GM12878 (cell line): ENCODE results near the gene TMPRSS9. TPM values are rescaled to one million over a fixed set of nuclear protein-coding genes. Genes with fewer than 3 reads are reported as not detected.

Source experiments
- ATAC-seq: fragments of 200-7000 bp; cut with Tn5 transposase; 3 replicates; pipeline ENCODE4 v1.9.1; 2020; ENCODE audit warnings: mild to moderate bottlenecking, moderate library complexity
- BruUV-seq: library from RNA; stranded (reverse); fragments of 400-500 nt; replicated peaks from 2 replicates; lab custom pipeline; 2021; lab: Mats Ljungman, UMichigan
- CTCF ChIA-PET: fragments of 300-600 bp; sonication (Branson Sonifier 250); formaldehyde crosslinking; extraction: SDS; loops from one replicate; lab custom pipeline; 2021; ENCODE audit warnings: inconsistent platforms; lab: Yijun Ruan, JAX
- POLR2A ChIA-PET: fragments of 350-600 bp; formaldehyde crosslinking; extraction: SDS; loops from one replicate; lab custom pipeline; 2021; ENCODE audit warnings: inconsistent platforms; lab: Charles Lee
- RAD21 ChIA-PET: fragments of 300-600 bp; sonication (Branson Sonifier 250); formaldehyde crosslinking; loops from one replicate; lab custom pipeline; 2023; ENCODE audit warnings: antibody characterized with exemption; ENCODE audit not compliant: unreplicated experiment; lab: Charles Lee
- SMC1A ChIA-PET: fragments of 300-600 bp; sonication (Branson Sonifier 250); formaldehyde crosslinking; loops from one replicate; lab custom pipeline; 2023; ENCODE audit not compliant: unreplicated experiment, uncharacterized antibody; lab: Charles Lee
- DNase-seq: peaks from one replicate; pipeline ENCODE4 v3.0.0-alpha.2; 2011; ENCODE audit warnings: low read depth, low spot score
- FAIRE-seq: peaks from 3 replicates; lab custom pipeline; 2011; peaks lifted over from hg19 to GRCh38; lab: Jason Lieb, UNC
- H2AFZ ChIP-seq: 2 replicates; pipeline ENCODE4 v1.6.0; 2011; ENCODE audit warnings: low read depth, low read length, control low read depth; ENCODE audit not compliant: control insufficient read depth
- H3K27ac ChIP-seq: 2 replicates; pipeline ENCODE4 v1.5.1; 2011; ENCODE audit warnings: control low read depth; ENCODE audit not compliant: control insufficient read depth, insufficient read depth
- H3K27me3 ChIP-seq, 2 experiments: replicated peaks in 1 of 2; 2 replicates each; pipeline versions ENCODE4 v1.6.0 to v1.6.1; 2011; ENCODE audit warnings: low read length in 1 of 2; ENCODE audit not compliant: control insufficient read depth in 2 of 2, insufficient read depth in 2 of 2
- H3K36me3 ChIP-seq, 2 experiments: 2 replicates each; pipeline ENCODE4 v1.5.1; 2011; ENCODE audit warnings: low read length in 1 of 2; ENCODE audit not compliant: control insufficient read depth in 2 of 2, insufficient read depth in 2 of 2
- H3K4me1 ChIP-seq: 2 replicates; pipeline ENCODE4 v1.6.1; 2011; ENCODE audit warnings: mild to moderate bottlenecking, low read length, moderate library complexity, mixed read lengths; ENCODE audit not compliant: control insufficient read depth, insufficient read depth
- H3K4me2 ChIP-seq: 2 replicates; pipeline ENCODE4 v1.6.0; 2011; ENCODE audit warnings: control low read depth; ENCODE audit not compliant: control insufficient read depth, insufficient read depth
- H3K4me3 ChIP-seq: fragments of 200-600 bp; sonication (generic); 2 replicates; pipeline ENCODE4 v1.5.1; 2016
- H3K79me2 ChIP-seq: 2 replicates; pipeline ENCODE4 v1.6.0; 2011; ENCODE audit warnings: low read length; ENCODE audit not compliant: control insufficient read depth, insufficient read depth
- H3K9ac ChIP-seq: 2 replicates; pipeline ENCODE4 v1.8.0; 2011; ENCODE audit warnings: low read length, control low read depth, mixed read lengths; ENCODE audit not compliant: control insufficient read depth, insufficient read depth
- H3K9me3 ChIP-seq: replicated peaks from 3 replicates; pipeline ENCODE4 v1.5.1; 2011; ENCODE audit warnings: mild to moderate bottlenecking, low read length; ENCODE audit not compliant: control insufficient read depth, insufficient read depth
- H4K20me1 ChIP-seq: 2 replicates; pipeline ENCODE4 v1.6.0; 2011; ENCODE audit not compliant: control insufficient read depth, insufficient read depth
- BRCA1 ChIP-seq: IDR thresholded peaks from 2 replicates; pipeline ENCODE4 v1.6.1; 2011; ENCODE audit warnings: low read depth, low read length, improper control_type of control experiment
- EED ChIP-seq: sonication (generic); IDR thresholded peaks from 2 replicates; pipeline ENCODE4 v1.6.1; 2016; ENCODE audit warnings: antibody characterized with exemption, low read depth
- FOXK2 ChIP-seq: fragments of 450-650 bp; IDR thresholded peaks from 2 replicates; pipeline ENCODE4 v1.6.1; 2017; ENCODE audit warnings: mild to moderate bottlenecking, moderate library complexity
- JUNB ChIP-seq: IDR thresholded peaks from 2 replicates; pipeline ENCODE4 v1.6.1; 2016; ENCODE audit warnings: antibody characterized with exemption, mild to moderate bottlenecking
- JUND ChIP-seq: IDR thresholded peaks from 2 replicates; pipeline ENCODE4 v1.6.1; 2012; ENCODE audit warnings: low read depth, mild to moderate bottlenecking, low read length, improper control_type of control experiment, moderate library complexity
- SMAD5 ChIP-seq: IDR thresholded peaks from 2 replicates; pipeline ENCODE4 v1.6.1; 2016; ENCODE audit warnings: antibody characterized with exemption, low read depth
- TCF12 ChIP-seq: IDR thresholded peaks from 2 replicates; pipeline ENCODE4 v1.6.1; 2011; ENCODE audit warnings: low read depth, mild to moderate bottlenecking, low read length
- WGBS: methylation state at CpG from one replicate; pipeline ENCODE4 v1.1.6; 2016; ENCODE audit warnings: low lambda C conversion rate; ENCODE audit not compliant: insufficient replicate concordance, insufficient coverage; ENCODE audit errors: missing lambda C conversion rate; 5-methylcytosine and 5-hydroxymethylcytosine counted together
- in situ Hi-C: fragments of 300-500 bp; cut with MboI; formaldehyde crosslinking; loops from 9 replicates; pipeline ENCODE4 v1.14.3; 2018; ENCODE audit warnings: mixed read lengths
- intact Hi-C: fragments of 100-400 bp; cut with micrococcal nuclease; formaldehyde crosslinking; loops from one replicate; pipeline ENCODE4 v1.14.2; 2022; ENCODE audit not compliant: unreplicated experiment
- polyA plus RNA-seq, 11 experiments: library from polyadenylated mRNA; depleted of rRNA in 4 of 11; unstranded in 6 of 11; stranded (reverse) in 5 of 11; fragments of >200 nt; fragmentation: Nextera tagmentation in 4 of 11; fragmentation: Illumina TruSeq in 1 of 11; extraction: Ambion mirVana in 4 of 11; extraction: Trizol in 1 of 11; gene quantifications; 1 replicate in 1 of 11; 2 replicates in 10 of 11; pipeline versions ENCODE4 v1.2.1 to v1.2.3, GENCODE V29; 2011 to 2016; ENCODE audit warnings: inconsistent platforms in 2 of 11, missing spikeins in 2 of 11, low read depth in 1 of 11
- total RNA-seq, 4 experiments: library from RNA; depleted of rRNA in 3 of 4; stranded (reverse); fragments of >200 nt in 3 of 4; fragmentation: Illumina TruSeq in 1 of 4; extraction: Trizol in 1 of 4; gene quantifications; 2 replicates each; pipeline versions ENCODE4 v1.2.1 to v1.2.3, GENCODE V29; 2013 to 2021
- TF ChIP-seq, protein P1 (sequence below): fragments of 450-650 bp; IDR thresholded peaks from 2 replicates; pipeline ENCODE4 v1.6.1; 2016; ENCODE audit warnings: mild to moderate bottlenecking

Gene TMPRSS9
- total and polyA plus RNA-seq, 10 of the 15 experiments (the other 5 are each of a cell fraction or from before 2014, with no cell fraction given) = 0.24 TPM; not detected in 9

- peaks cover 26% of the 10 kb centered on the region for H3K4me1 ChIP-seq
- H3K27me3 ChIP-seq = no peaks in the 10 kb centered on the region
- peaks cover 0 to 2% of the 10 kb centered on the region in 2 experiments; a peak in 2 of 4 replicates for H3K36me3 ChIP-seq
- TF ChIP-seq EED (no peak), JUND (no peak), SMAD5 (0 out of 2 replicates have a peak, but pooled peaks have one; percentile 3), JUNB (no peak), FOXK2 (no peak), TCF12 (no peak), BRCA1 (no peak)
- TF ChIP-seq, protein P1, sequence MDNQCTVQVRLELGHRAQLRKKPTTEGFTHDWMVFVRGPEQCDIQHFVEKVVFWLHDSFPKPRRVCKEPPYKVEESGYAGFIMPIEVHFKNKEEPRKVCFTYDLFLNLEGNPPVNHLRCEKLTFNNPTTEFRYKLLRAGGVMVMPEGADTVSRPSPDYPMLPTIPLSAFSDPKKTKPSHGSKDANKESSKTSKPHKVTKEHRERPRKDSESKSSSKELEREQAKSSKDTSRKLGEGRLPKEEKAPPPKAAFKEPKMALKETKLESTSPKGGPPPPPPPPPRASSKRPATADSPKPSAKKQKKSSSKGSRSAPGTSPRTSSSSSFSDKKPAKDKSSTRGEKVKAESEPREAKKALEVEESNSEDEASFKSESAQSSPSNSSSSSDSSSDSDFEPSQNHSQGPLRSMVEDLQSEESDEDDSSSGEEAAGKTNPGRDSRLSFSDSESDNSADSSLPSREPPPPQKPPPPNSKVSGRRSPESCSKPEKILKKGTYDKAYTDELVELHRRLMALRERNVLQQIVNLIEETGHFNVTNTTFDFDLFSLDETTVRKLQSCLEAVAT = 0 out of 2 replicates have a peak, but pooled peaks have one; percentile 13
- TF ChIP-seq, all 136 proteins: peak for 2
- WGBS = 91% methylated on average over 16 of the region's 16 CpGs
- no TSS peak for BruUV-seq
- peak overlapping the region; percentile 36 for H3K4me2 ChIP-seq
- FAIRE-seq (no peak), DNase-seq (no peak), ATAC-seq (no peak)
- intact Hi-C loops (loop anchor here (5.0 kb wide), 3 partner anchors 65 to 295 kb away; partner anchors contain the start of genes PLEKHJ1 and SF3A2), in situ Hi-C loops (no loop called here)
- H3K9me3 ChIP-seq = no peaks in the 10 kb centered on the region
- ChIA-PET RAD21 (interaction anchor here (0.6 to 1.7 kb wide), 8 partner anchors 22 to 310 kb away, joined by 3 to 10 read pairs (median 4); partner anchors contain the start of gene PLEKHJ1), POLR2A (interaction anchor here (0.5 to 1.9 kb wide), 7 partner anchors 10 to 158 kb away, joined by 3 to 7 read pairs (median 4); no protein-coding TSS in a partner anchor), CTCF (interaction anchor here (1.1 to 2.1 kb wide), 4 partner anchors 54 to 284 kb away, joined by 3 to 5 read pairs (median 4); no protein-coding TSS in a partner anchor), SMC1A (interaction anchor here (1.0 to 1.7 kb wide), 4 partner anchors 8 to 88 kb away, joined by 4 to 8 read pairs (median 6); no protein-coding TSS in a partner anchor)
- peaks cover 53% of the 10 kb centered on the region for H3K79me2 ChIP-seq
- 0 out of 2 replicates have a peak, but pooled peaks cover 3% of the 10 kb centered on the region for H4K20me1 ChIP-seq
- peak overlapping the region; percentile 72; the same call in 1 of the 2 replicates for H3K9ac ChIP-seq
- peak overlapping the region; percentile 76; the same call in 1 of the 2 replicates for H3K27ac ChIP-seq
- H2AFZ ChIP-seq = no peak overlapping the region
- peak overlapping the region; percentile 90 for H3K4me3 ChIP-seq
Observed at GRCh38 chr19:2326699-2327360, 33.2 kb upstream of the TMPRSS9 start.
